Right lobe of liver (tissue), 4 donors: Measurements from ENCODE around the gene TARP.

Experiments used
- CTCF ChIP-seq, 4 donors: fragments of 200-600 bp in 3 of 4; fragments of 450-650 bp in 1 of 4; IDR thresholded peaks; one replicate each; pipeline versions ENCODE4 v1.5.1 to v1.8.0; 2016 to 2022; ENCODE audit warnings: antibody characterized with exemption in 4 of 4, mild to moderate bottlenecking in 2 of 4
- POLR2A ChIP-seq: fragments of 450-650 bp; IDR thresholded peaks from one replicate; pipeline ENCODE4 v1.6.1; 2017; ENCODE audit warnings: antibody characterized with exemption, mild to moderate bottlenecking
- donor health status: DM: no; HTN: no; CAD: no.
- donor health status: DM: no; HTN: no; CAD: no.
- donor health status: DM: no; HTN: yes; CAD: no.

- TF ChIP-seq CTCF (IDR thresholded peaks at IDR 0.05) = no peak
- no peak for TF ChIP-seq POLR2A
These were observed 42.0 kb upstream of the TARP start for GRCh38 chr7:38315410-38315809.
